PC-3 (cell line): ENCODE data around the gene ACD. TPM values are rescaled to one million over a fixed set of nuclear protein-coding genes. Genes with fewer than 3 reads are reported as not detected.

ENCODE experiments used
- ATAC-seq: fragments of 200-7000 bp; cut with Tn5 transposase; 2 replicates; pipeline ENCODE4 v1.9.1; 2020; ENCODE audit warnings: mild to moderate bottlenecking, moderate library complexity
- BruUV-seq: library from RNA; stranded (reverse); fragments of 400-500 nt; replicated peaks from 2 replicates; lab custom pipeline; 2021; lab: Mats Ljungman, UMichigan
- CTCF ChIA-PET: fragments of 300-600 bp; sonication (Branson Sonifier 250); formaldehyde crosslinking; loops from one replicate; lab custom pipeline; 2022; ENCODE audit warnings: antibody characterized with exemption; lab: Charles Lee
- POLR2A ChIA-PET: fragments of 300-600 bp; sonication (Branson Sonifier 250); formaldehyde crosslinking; loops from one replicate; lab custom pipeline; 2022; ENCODE audit warnings: antibody characterized with exemption; ENCODE audit not compliant: unreplicated experiment; lab: Charles Lee
- DNase-seq: peaks from one replicate; pipeline ENCODE4 v3.0.0-alpha.2; 2015
- H2AFZ ChIP-seq: fragments of 300-600 bp; sonication (generic); 2 replicates; pipeline ENCODE4 v1.6.0; 2016; ENCODE audit warnings: antibody characterized with exemption, low read length
- H3F3A ChIP-seq: fragments of 300-600 bp; sonication (generic); one replicate; pipeline ENCODE4 v1.6.0; 2017; ENCODE audit warnings: antibody characterized with exemption, low read length, control low read depth, mild to moderate bottlenecking; ENCODE audit not compliant: unreplicated experiment
- H3K27ac ChIP-seq: fragments of 300-600 bp; sonication (generic); 2 replicates; pipeline ENCODE4 v1.5.1; 2016; ENCODE audit warnings: mild to moderate bottlenecking, low read length
- H3K27me3 ChIP-seq: fragments of 300-600 bp; sonication (generic); 2 replicates; pipeline ENCODE4 v1.6.1; 2016; ENCODE audit warnings: low read length, mixed read lengths
- H3K36me3 ChIP-seq: fragments of 300-600 bp; sonication (generic); 2 replicates; pipeline ENCODE4 v1.6.1; 2016; ENCODE audit warnings: low read depth, mixed run types, low read length, mixed read lengths
- H3K4me1 ChIP-seq: fragments of 300-600 bp; sonication (generic); 2 replicates; pipeline ENCODE4 v1.5.1; 2016; ENCODE audit warnings: low read length; ENCODE audit not compliant: insufficient read depth
- H3K4me2 ChIP-seq: fragments of 300-600 bp; sonication (generic); 2 replicates; pipeline ENCODE4 v1.6.0; 2016; ENCODE audit warnings: low read length
- H3K4me3 ChIP-seq: fragments of 300-600 bp; sonication (generic); 2 replicates; pipeline ENCODE4 v1.5.1; 2016; ENCODE audit warnings: mild to moderate bottlenecking, low read length, mixed read lengths
- H3K79me2 ChIP-seq: fragments of 300-600 bp; sonication (generic); 2 replicates; pipeline ENCODE4 v1.6.1; 2017; ENCODE audit warnings: low read length, mixed read lengths
- H3K9ac ChIP-seq: fragments of 300-600 bp; sonication (generic); 2 replicates; pipeline ENCODE4 v1.6.0; 2016; ENCODE audit warnings: mild to moderate bottlenecking, low read length
- H3K9me2 ChIP-seq: fragments of 300-600 bp; sonication (generic); replicated peaks from 2 replicates; pipeline ENCODE4 v1.6.1; 2016; ENCODE audit warnings: mixed run types, low read length, mixed read lengths
- H3K9me3 ChIP-seq: fragments of 300-600 bp; sonication (generic); 2 replicates; pipeline ENCODE4 v1.6.1; 2016; ENCODE audit warnings: low read length, mixed read lengths
- H4K20me1 ChIP-seq: fragments of 300-600 bp; sonication (generic); 2 replicates; pipeline ENCODE4 v1.6.1; 2016; ENCODE audit warnings: low read length, mixed read lengths
- CTCF ChIP-seq: fragments of 300-600 bp; sonication (generic); conservative IDR thresholded peaks from 2 replicates; pipeline ENCODE4 v1.5.1; 2017; ENCODE audit warnings: antibody characterized with exemption, low read depth, mild to moderate bottlenecking, low read length
- EZH2 ChIP-seq: fragments of 300-600 bp; sonication (generic); IDR thresholded peaks from one replicate; pipeline ENCODE4 v1.6.1; 2017; ENCODE audit warnings: antibody characterized with exemption, mild to moderate bottlenecking, low read length; ENCODE audit not compliant: unreplicated experiment
- EZH2phosphoT487 ChIP-seq: fragments of 300-600 bp; sonication (generic); IDR thresholded peaks from 2 replicates; pipeline ENCODE4 v1.6.1; 2018; ENCODE audit warnings: mild to moderate bottlenecking, antibody characterized with exemption, low read length, borderline replicate concordance
- intact Hi-C: fragments of 100-400 bp; cut with micrococcal nuclease; formaldehyde crosslinking; loops from 2 replicates; pipeline ENCODE4 v1.9.0; 2023
- total RNA-seq: library from RNA; depleted of rRNA; stranded (reverse); fragments of >200 nt; gene quantifications from 2 replicates; pipeline ENCODE4 v1.2.3, GENCODE V29; 2014

The ACD gene
- total RNA-seq, 1 experiment from 2014 or later: 26.3 TPM

GRCh38 chr16:67674851-67675578 is 15.0 kb upstream of the ACD start:
- ChIA-PET CTCF (interaction anchor here (0.5 kb wide), 1 partner anchor 175 kb away, joined by 5 read pairs; no protein-coding TSS in a partner anchor), POLR2A (no interaction called here)
- Histone ChIP-seq H3K9me3 (no peaks in the 10 kb centered on the region), H3F3A (no peaks in the 10 kb centered on the region), H3K27ac (no peak overlapping the region), H3K36me3 (no peaks in the 10 kb centered on the region), H3K4me3 (no peak overlapping the region), H2AFZ (no peak overlapping the region), H3K4me1 (peaks cover 5% of the 10 kb centered on the region), H3K79me2 (no peaks in the 10 kb centered on the region), H3K9me2 (no peaks in the 10 kb centered on the region), H3K4me2 (no peak overlapping the region), H3K27me3 (no peaks in the 10 kb centered on the region), H4K20me1 (no peaks in the 10 kb centered on the region), H3K9ac (no peak overlapping the region)
- TF ChIP-seq EZH2 (no peak), CTCF (no peak), EZH2phosphoT487 (no peak)
- no TSS peak for BruUV-seq
- ATAC-seq (no peak), DNase-seq (no peak)
- intact Hi-C loops: no loop called here

- Histone ChIP-seq H3K4me3 (no peak overlapping the region), H3K27ac (no peak overlapping the region), H3K4me1 (peaks cover 5% of the 10 kb centered on the region), H3K36me3 (no peaks in the 10 kb centered on the region), H3K27me3 (no peaks in the 10 kb centered on the region), H3K79me2 (no peaks in the 10 kb centered on the region), H3F3A (no peaks in the 10 kb centered on the region), H3K4me2 (no peak overlapping the region), H3K9me2 (no peaks in the 10 kb centered on the region), H3K9me3 (no peaks in the 10 kb centered on the region), H4K20me1 (no peaks in the 10 kb centered on the region), H3K9ac (no peak overlapping the region), H2AFZ (no peak overlapping the region)
- DNase-seq (no peak), ATAC-seq (no peak)
- BruUV-seq: no TSS peak
- intact Hi-C loops: no loop called here
- POLR2A ChIA-PET: no interaction called here
- TF ChIP-seq CTCF: no peak
- TF ChIP-seq EZH2phosphoT487: no peak
- TF ChIP-seq EZH2: no peak
- CTCF ChIA-PET: interaction anchor here (0.5 to 1.5 kb wide), 2 partner anchors 153 to 176 kb away, joined by 5 to 7 read pairs; no protein-coding TSS in a partner anchor
These were observed 13.9 kb upstream of the ACD start for GRCh38 chr16:67673712-67674580.
